Neural progenitor cell (in vitro differentiated cells): Measurements from ENCODE around the gene CHRM4.

Experiments used
- EZH2 ChIP-seq: fragments of 200-600 bp; sonication (generic); IDR thresholded peaks from 2 replicates; pipeline ENCODE4 v1.6.1; 2017; ENCODE audit warnings: antibody characterized with exemption, mild to moderate bottlenecking, moderate library complexity
- TF ChIP-seq, protein P1 (sequence below): fragments of 200-600 bp; sonication (generic); IDR thresholded peaks from 2 replicates; pipeline ENCODE4 v1.5.1; 2017; ENCODE audit warnings: antibody characterized with exemption, mild to moderate bottlenecking

DNA sequence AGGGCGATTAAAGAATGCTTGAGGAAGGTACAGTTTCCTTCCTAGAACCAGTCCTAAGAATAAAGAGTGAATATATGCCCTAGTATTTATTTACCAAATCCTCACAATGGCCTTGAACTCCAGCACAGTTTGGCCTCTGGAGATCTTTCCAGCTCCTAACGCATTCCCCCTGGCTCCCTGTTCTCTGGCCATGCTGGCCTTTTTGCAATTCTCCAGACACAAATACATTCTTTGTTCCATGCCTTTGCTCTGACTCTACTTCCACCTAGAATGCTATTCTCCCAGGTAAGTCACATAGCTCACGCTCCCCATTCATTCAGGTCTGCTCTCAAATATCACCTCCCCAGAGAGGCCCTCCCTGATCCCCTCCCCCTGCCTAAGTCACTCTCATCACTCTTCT, 48.1 kb downstream of the CHRM4 start:
- TF ChIP-seq, protein P1, sequence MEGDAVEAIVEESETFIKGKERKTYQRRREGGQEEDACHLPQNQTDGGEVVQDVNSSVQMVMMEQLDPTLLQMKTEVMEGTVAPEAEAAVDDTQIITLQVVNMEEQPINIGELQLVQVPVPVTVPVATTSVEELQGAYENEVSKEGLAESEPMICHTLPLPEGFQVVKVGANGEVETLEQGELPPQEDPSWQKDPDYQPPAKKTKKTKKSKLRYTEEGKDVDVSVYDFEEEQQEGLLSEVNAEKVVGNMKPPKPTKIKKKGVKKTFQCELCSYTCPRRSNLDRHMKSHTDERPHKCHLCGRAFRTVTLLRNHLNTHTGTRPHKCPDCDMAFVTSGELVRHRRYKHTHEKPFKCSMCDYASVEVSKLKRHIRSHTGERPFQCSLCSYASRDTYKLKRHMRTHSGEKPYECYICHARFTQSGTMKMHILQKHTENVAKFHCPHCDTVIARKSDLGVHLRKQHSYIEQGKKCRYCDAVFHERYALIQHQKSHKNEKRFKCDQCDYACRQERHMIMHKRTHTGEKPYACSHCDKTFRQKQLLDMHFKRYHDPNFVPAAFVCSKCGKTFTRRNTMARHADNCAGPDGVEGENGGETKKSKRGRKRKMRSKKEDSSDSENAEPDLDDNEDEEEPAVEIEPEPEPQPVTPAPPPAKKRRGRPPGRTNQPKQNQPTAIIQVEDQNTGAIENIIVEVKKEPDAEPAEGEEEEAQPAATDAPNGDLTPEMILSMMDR = no peak
- TF ChIP-seq EZH2 = no peak
